Measurements from ENCODE around the gene SPATA31C2.
"Not testable (repeated sequence)": the region's sequence is repeated elsewhere in the genome, so short reads cannot be mapped to it uniquely, and the experiment has no call there.

Gene SPATA31C2

DNA sequence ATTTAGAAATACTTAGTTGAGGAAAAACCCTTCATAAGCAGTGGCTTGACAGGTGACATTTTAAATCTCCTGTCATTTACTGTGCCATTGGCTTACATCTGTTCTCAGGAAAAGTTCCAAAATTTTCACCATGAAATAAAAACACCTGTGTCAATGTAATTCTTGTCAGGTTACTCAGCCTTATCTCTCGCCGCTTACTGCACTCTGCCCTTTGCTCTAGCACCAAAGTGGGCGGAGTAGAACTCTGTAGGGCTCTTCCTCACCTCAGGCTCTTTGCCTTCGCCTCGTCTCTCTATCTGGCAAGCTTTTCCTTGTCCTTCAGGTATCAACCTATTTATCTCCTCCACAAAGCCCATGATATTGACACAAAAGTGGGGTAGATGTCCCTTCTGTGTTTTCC is 20.2 kb downstream of the SPATA31C2 start:
- DNase-seq: not testable (repeated sequence)

DNA sequence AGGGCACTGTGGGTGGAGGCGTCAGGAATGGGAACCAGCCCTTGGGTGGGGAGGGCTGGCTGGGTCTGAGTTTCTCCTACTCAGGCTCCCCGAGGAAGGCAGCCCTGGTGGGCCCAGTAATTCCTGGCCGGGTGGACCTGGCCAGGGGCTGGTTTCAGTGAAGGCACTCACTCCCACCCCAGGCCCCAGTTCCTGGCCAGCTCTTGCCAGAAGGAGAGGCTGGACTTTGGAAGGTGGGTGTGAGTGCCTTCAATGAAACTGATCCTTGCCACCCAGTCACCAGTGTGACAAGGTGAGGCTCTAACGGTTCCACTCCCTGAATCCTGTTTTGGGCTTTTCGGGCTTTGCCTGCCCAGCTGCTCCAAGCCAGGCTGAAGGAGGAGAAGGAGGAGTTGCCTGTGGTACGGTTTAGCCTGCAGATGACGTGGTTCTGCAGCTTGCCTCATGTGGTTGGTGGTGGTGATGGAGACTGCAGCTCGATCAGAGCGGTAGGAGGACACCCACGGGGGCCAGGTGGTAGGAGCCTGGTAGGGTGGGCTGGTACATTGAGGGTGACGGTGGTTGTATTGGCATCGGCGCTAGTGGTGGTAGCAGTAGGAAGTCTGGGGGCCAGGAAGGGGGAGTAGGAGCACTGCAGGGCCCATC is 23.2 kb downstream of the SPATA31C2 start:
- DNase-seq: not testable (repeated sequence)

DNA sequence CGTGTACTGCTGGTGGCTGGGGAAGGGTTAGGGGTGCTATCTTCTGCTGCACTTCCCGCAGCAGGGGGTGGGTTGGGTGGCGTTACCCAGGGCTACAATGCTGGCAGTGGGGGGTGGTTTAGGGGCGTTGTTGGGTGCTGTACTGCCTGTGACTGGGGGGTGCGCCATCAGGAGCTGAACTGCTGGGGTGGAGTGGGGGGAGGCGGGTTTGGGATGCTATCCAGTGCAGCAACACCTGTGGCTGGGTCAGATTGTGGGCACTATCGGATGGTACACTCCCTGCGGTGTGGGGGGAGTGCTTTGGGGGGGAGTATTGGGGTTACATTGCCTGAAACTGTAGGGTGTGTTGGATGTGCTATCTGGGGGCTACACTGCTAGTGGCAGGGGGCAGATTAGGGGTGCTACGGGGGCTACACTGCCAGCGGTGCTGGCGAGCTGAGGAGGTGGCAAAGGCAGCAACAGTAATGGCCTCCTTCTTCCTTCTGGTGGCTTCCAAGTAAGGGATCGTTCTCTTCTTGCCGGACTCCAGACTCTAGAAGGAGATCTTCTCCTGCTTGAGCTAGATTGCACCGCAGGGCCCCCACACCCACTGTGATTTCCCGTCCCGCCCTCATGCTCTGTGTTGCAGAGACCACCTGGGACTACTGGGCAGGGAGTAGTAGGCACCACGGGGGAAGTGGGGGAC is 23.9 kb downstream of the SPATA31C2 start:
- not testable (repeated sequence) for DNase-seq

DNA sequence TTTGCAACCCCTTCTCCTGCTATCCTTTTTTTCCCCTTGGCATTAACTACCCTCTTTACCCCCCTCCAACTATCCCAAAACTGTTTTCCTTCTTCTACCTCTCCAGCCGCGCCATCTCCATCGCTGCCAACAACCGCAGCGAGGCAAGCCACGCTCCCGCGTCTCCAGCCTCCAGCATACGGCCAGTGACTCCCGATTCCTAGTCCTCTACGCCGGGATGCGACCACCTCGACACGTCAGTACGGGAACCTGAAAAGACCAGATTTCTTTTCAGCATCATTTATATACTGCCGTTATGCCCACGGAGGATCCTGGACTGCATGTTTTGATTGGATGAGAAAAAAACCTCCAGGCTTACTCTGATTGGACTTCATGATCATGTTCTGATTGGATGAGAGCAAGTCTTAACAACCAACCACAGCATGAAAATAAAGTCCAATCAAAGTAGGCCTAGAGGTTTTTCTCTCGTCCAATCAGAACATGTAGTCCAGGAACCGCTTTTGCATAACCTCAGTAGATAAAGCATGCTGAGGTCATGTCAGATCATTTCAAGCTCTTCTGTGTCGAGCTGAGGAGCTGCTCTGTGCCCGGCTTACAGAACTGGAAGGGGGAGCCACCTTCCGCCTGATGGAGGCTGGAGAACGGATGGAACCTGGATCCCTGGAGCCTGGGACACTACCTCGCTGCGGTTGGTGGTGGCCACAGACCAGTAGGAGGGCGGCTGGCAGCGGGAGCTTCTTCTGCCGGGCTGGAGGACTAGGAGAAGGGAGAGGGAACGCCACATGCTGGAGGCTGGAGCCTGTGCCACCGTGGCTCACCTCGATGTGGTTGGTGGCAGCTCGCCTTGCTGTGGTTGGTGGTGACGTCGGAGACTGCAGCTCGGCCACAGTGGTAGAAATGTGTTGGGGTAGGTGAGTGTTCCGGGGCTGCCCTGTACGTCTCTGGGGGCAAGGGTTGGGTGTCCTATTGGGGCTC is 24.8 kb downstream of the SPATA31C2 start:
- DNase-seq: not testable (repeated sequence)

DNA sequence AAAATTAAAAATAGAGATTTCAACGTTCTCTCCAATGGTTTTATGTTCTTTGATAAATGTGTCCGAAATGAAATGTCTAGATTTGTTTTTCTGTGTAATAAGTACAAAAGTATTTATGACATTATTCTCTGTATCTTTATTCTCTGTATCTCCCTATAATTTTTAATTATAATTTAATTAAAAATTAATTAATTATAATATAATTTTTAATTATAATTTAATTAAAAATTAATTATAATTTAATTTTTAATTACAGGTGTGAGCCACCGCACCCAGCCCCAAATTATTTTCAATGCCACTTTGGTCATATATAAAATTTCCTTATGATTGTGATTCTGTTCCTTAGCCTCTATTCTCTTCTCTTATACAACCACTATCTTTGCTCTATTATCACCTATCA is 28.2 kb downstream of the SPATA31C2 start:
- no peak for DNase-seq

DNA sequence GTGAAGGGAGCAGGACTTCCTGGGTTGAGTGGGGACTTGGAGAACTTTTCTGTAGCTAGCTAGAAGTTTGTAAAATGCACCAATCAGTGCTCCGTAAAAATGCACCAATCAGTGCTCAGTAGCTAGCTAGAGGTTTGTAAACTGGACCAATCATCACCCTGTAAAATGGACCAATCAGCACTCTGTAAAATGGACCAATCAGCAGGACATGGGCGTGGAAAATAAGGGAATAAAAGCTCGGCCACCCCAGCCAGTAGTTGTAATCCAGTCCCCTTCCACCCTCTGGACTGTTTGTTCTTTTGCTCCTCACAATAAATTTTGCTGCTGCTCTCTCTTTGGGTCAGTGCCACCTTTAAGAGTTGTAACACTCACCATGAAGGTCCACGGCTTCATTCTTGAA is 29.5 kb downstream of the SPATA31C2 start:
- DNase-seq: no peak

DNA sequence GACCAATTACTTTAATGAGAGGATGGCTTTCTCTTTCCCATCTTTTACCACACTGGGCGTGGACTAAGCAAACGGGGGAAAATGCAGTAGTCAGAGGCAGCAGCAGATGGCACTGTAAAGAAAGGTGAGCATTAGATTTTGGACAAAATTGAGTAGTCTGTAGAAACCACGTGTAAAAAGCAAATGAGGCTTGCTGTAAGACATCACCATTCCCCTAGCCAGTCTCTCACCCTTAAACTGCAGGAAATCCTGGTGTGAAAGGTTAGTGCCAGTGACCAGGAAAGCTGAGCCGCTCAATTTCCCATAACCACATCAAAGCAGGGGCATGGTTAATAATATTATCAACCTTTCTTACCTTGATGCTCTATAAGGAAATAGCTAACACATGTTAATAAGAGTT is 31.8 kb downstream of the SPATA31C2 start:
- DNase-seq: no peak

DNA sequence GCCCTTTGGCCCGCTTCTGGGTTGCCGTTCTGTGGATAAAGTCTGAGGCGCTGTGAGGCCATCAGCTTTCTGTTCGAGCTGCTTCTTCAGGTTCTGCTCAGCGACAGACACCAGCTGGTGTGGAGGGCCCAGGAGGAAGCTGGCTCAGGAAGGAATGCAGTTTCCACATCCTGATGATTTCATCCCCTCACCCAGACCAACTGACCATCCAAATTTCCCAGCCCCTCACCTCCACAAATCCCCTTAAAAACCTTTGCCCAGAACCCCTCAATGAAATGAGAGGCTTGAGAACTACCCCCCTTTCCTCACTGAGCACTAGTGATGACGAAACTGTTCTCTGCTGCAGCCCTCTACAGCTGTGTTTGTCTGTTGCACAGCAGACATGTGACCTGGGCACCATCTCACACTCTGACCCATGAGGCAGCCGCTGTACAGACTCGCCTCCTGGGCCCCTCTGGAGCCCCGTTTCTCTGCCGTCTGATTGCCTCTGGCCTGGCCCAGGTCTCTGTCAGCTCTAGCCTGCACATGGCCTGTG is 45.4 kb downstream of the SPATA31C2 start:
- DNase-seq: no peak

DNA sequence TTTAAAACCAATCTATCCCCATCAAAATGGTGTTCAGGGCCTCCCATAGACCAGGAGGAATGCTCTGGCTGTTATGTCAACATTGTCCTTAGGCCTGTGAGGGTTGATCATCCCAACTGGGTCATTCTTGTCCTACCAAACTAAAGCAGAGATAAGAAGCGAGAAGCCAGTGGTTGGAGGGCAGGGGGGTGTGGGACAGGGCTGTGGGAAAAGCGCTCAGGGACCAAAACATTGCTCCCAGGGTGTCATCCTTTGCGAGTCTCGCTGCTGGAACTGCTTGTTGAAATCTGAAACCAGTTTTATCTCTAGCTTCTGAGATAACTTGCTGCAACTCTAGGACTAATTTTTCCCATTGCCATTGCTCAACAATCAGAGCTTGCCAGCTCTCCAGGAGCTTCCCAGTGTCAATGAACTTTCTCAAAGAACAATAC is 48.1 kb downstream of the SPATA31C2 start:
- DNase-seq: no peak

DNA sequence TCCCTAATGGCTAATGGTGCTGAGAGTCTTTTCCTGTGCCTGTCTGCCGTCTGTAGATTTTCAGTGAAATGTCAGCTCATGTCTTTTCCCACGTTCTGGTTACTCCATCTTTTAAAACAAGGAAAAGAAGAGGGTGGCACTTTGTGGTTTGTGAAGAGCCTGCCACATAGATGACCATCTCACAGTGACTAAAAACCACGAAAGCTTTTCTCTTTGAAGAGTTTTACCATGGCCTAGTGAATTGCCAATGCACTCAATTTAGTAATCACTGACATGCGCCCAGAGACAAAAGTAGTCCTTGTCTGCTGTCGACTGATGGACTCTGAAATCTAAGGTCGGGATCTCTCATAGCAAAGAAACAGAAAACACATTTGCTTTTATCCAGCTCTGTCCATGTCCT is 50.4 kb downstream of the SPATA31C2 start:
- DNase-seq: no peak

DNA sequence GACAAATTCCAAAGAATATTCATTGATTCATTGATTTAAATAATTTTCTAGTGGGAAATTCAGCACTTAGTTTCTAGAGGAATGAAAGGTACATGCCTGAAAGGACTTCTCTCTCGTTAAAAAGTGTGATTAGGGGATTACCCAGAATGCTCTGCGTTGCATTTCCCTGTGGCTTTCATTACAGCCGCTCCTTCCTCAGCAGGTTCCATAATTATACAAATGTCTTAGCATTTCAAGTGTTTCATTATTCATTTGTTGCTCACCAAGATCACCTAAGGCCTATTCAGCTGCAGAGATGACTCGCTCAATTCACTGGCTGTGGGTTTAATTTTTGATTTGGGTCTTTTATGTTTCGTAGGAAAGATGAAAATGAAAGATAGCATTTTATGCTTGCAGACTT is 52.8 kb downstream of the SPATA31C2 start:
- no peak for DNase-seq

DNA sequence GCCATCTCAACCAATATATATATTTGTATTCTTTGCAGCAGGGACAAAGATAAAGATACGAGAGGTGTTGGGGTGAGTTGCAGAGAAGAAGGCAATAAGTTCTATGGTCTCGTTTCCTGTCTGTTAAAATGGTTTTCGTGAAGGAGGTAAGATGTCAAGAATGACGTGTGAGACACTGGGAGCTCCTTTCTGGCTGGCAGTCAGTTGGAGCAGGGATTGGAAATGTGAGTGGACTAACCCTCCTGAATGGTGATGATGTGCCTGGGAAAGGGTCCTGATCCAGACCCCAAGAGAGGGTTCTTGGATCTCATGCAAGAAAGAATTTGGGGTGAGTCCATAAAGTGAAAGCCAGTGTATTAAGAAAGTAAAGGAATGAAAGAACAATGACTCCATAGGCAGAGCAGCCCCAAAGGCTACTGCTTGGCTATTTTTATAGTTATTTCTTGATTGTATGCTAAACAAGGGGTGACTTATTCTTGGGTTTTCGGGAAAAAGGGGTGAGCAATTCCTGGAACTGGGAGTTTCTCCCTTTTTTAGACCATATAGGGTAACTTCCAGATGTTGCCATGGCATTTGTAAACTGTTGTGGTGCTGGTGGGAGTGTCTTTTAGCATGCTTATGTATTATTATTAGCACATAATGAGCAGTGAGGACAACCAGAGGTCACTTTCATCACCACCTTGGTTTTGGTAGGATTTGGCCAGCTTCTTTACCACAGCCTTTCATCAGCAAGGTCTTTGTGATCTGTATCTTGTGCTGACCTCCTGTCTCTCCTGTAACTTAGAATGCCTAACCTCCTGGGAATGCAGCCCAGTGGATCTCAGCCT is 53.7 kb downstream of the SPATA31C2 start:
- DNase-seq: no peak

Measured in NCI-H446 (cell line).